Measurements from ENCODE around the gene AHRR. TPM values are rescaled to one million over a fixed set of nuclear protein-coding genes. Genes with fewer than 3 reads are reported as not detected.

Gene AHRR
- total RNA-seq, 1 donor from 2014 or later: 23.7 TPM

- no peaks in the 10 kb centered on the region for H3K27me3 Mint-ChIP-seq (ENCODE audit: insufficient read depth)
- peaks cover 49% of the 10 kb centered on the region for H3K4me1 Mint-ChIP-seq (ENCODE audit: low read depth)
- H3K9me3 Mint-ChIP-seq: peaks cover 4% of the 10 kb centered on the region
- no peak for DNase-seq (ENCODE audit: low spot score)
- peak overlapping the region; percentile 29 for H3K4me3 Mint-ChIP-seq
- intact Hi-C loops (cut with micrococcal nuclease): loop anchor here (2.0 kb wide), 1 partner anchor 14 kb away; no protein-coding TSS in a partner anchor
- H3K36me3 Mint-ChIP-seq (ENCODE audit: low read depth): peaks cover 22% of the 10 kb centered on the region
- peak overlapping the region; percentile 25 for H3K27ac Mint-ChIP-seq
These were observed 24.9 kb downstream of the AHRR start for GRCh38 chr5:346229-346935.

GRCh38 chr5:347712-348284 lies 26.3 kb downstream of the AHRR start:
- Mint-ChIP-seq H3K4me3 (no peak overlapping the region), H3K4me1 (ENCODE audit: low read depth) (peaks cover 44% of the 10 kb centered on the region), H3K27me3 (ENCODE audit: insufficient read depth) (no peaks in the 10 kb centered on the region), H3K27ac (no peak overlapping the region), H3K36me3 (ENCODE audit: low read depth) (peaks cover 21% of the 10 kb centered on the region), H3K9me3 (peaks cover 5% of the 10 kb centered on the region)
- DNase-seq (ENCODE audit: low spot score): no peak
- intact Hi-C loops (cut with micrococcal nuclease): loop anchor here (1.0 to 2.0 kb wide), 2 partner anchors 15 to 31 kb away; no protein-coding TSS in a partner anchor

GRCh38 chr5:348726-349125 lies 27.2 kb downstream of the AHRR start:
- intact Hi-C loops (cut with micrococcal nuclease): no loop called here
- DNase-seq (ENCODE audit: low spot score): no peak
- Mint-ChIP-seq H3K4me1 (ENCODE audit: low read depth) (peaks cover 39% of the 10 kb centered on the region), H3K9me3 (peaks cover 5% of the 10 kb centered on the region), H3K27ac (no peak overlapping the region), H3K27me3 (ENCODE audit: insufficient read depth) (no peaks in the 10 kb centered on the region), H3K4me3 (no peak overlapping the region), H3K36me3 (ENCODE audit: low read depth) (peaks cover 20% of the 10 kb centered on the region)

- Mint-ChIP-seq H3K4me1 (ENCODE audit: low read depth) (peaks cover 39% of the 10 kb centered on the region), H3K9me3 (peaks cover 5% of the 10 kb centered on the region), H3K36me3 (ENCODE audit: low read depth) (peaks cover 20% of the 10 kb centered on the region), H3K4me3 (no peak overlapping the region), H3K27ac (no peak overlapping the region), H3K27me3 (ENCODE audit: insufficient read depth) (no peaks in the 10 kb centered on the region)
- intact Hi-C loops (cut with micrococcal nuclease): no loop called here
- DNase-seq (ENCODE audit: low spot score): no peak
These were observed 28.8 kb downstream of the AHRR start for GRCh38 chr5:350355-350754.

- H3K9me3 Mint-ChIP-seq: peaks cover 5% of the 10 kb centered on the region
- intact Hi-C loops (cut with micrococcal nuclease): no loop called here
- peaks cover 24% of the 10 kb centered on the region for H3K36me3 Mint-ChIP-seq (ENCODE audit: low read depth)
- H3K27ac Mint-ChIP-seq: no peak overlapping the region
- DNase-seq (ENCODE audit: low spot score): no peak
- no peaks in the 10 kb centered on the region for H3K27me3 Mint-ChIP-seq (ENCODE audit: insufficient read depth)
- peaks cover 35% of the 10 kb centered on the region for H3K4me1 Mint-ChIP-seq (ENCODE audit: low read depth)
- H3K4me3 Mint-ChIP-seq: no peak overlapping the region
These were observed 29.8 kb downstream of the AHRR start for GRCh38 chr5:351084-351920.

- H3K27ac Mint-ChIP-seq: no peak overlapping the region
- peaks cover 23% of the 10 kb centered on the region for H3K36me3 Mint-ChIP-seq (ENCODE audit: low read depth)
- intact Hi-C loops (cut with micrococcal nuclease): no loop called here
These were observed 30.4 kb downstream of the AHRR start for GRCh38 chr5:351921-352245.

GRCh38 chr5:352639-353611 lies 31.4 kb downstream of the AHRR start:
- H3K27me3 Mint-ChIP-seq (ENCODE audit: insufficient read depth): no peaks in the 10 kb centered on the region
- intact Hi-C loops (cut with micrococcal nuclease): no loop called here
- no peak overlapping the region for H3K4me3 Mint-ChIP-seq
- peaks cover 20% of the 10 kb centered on the region for H3K36me3 Mint-ChIP-seq (ENCODE audit: low read depth)
- H3K4me1 Mint-ChIP-seq (ENCODE audit: low read depth): peaks cover 25% of the 10 kb centered on the region
- H3K9me3 Mint-ChIP-seq: peaks cover 5% of the 10 kb centered on the region
- DNase-seq (ENCODE audit: low spot score): no peak
- H3K27ac Mint-ChIP-seq: no peak overlapping the region

More at GRCh38 chr5:351921-352245, 30.4 kb downstream of the AHRR start:
- Mint-ChIP-seq H3K9me3 (peaks cover 5% of the 10 kb centered on the region), H3K4me1 (ENCODE audit: low read depth) (peaks cover 29% of the 10 kb centered on the region), H3K4me3 (no peak overlapping the region), H3K27me3 (ENCODE audit: insufficient read depth) (no peaks in the 10 kb centered on the region)
- DNase-seq (ENCODE audit: low spot score): no peak

- no peaks in the 10 kb centered on the region for H3K27me3 Mint-ChIP-seq (ENCODE audit: insufficient read depth)
- peaks cover 5% of the 10 kb centered on the region for H3K9me3 Mint-ChIP-seq
- H3K36me3 Mint-ChIP-seq (ENCODE audit: low read depth): peaks cover 16% of the 10 kb centered on the region
- H3K4me3 Mint-ChIP-seq: no peak overlapping the region
- H3K4me1 Mint-ChIP-seq (ENCODE audit: low read depth): peaks cover 17% of the 10 kb centered on the region
- DNase-seq (ENCODE audit: low spot score): no peak
- intact Hi-C loops (cut with micrococcal nuclease): no loop called here
- no peak overlapping the region for H3K27ac Mint-ChIP-seq
These were observed 32.4 kb downstream of the AHRR start for GRCh38 chr5:353612-354580.

- no peak overlapping the region for H3K27ac Mint-ChIP-seq
- H3K27me3 Mint-ChIP-seq (ENCODE audit: insufficient read depth): no peaks in the 10 kb centered on the region
- H3K4me3 Mint-ChIP-seq: no peak overlapping the region
- no peak for DNase-seq (ENCODE audit: low spot score)
- H3K4me1 Mint-ChIP-seq (ENCODE audit: low read depth): peaks cover 16% of the 10 kb centered on the region
- peaks cover 18% of the 10 kb centered on the region for H3K36me3 Mint-ChIP-seq (ENCODE audit: low read depth)
- H3K9me3 Mint-ChIP-seq: peaks cover 5% of the 10 kb centered on the region
- intact Hi-C loops (cut with micrococcal nuclease): no loop called here
These were observed 33.3 kb downstream of the AHRR start for GRCh38 chr5:354581-355378.

GRCh38 chr5:355379-355935 lies 33.9 kb downstream of the AHRR start:
- DNase-seq (ENCODE audit: low spot score): no peak
- intact Hi-C loops (cut with micrococcal nuclease): no loop called here
- no peak overlapping the region for H3K27ac Mint-ChIP-seq

GRCh38 chr5:355958-356357 lies 34.4 kb downstream of the AHRR start:
- no peak overlapping the region for H3K4me3 Mint-ChIP-seq
- H3K27ac Mint-ChIP-seq: no peak overlapping the region
- peaks cover 10% of the 10 kb centered on the region for H3K4me1 Mint-ChIP-seq (ENCODE audit: low read depth)
- peaks cover 4% of the 10 kb centered on the region for H3K9me3 Mint-ChIP-seq
- intact Hi-C loops (cut with micrococcal nuclease): no loop called here
- no peaks in the 10 kb centered on the region for H3K27me3 Mint-ChIP-seq (ENCODE audit: insufficient read depth)
- DNase-seq (ENCODE audit: low spot score): no peak
- H3K36me3 Mint-ChIP-seq (ENCODE audit: low read depth): peaks cover 16% of the 10 kb centered on the region

More at GRCh38 chr5:355379-355935, 33.9 kb downstream of the AHRR start:
- Mint-ChIP-seq H3K4me1 (ENCODE audit: low read depth) (peaks cover 10% of the 10 kb centered on the region), H3K27me3 (ENCODE audit: insufficient read depth) (no peaks in the 10 kb centered on the region), H3K9me3 (peaks cover 5% of the 10 kb centered on the region), H3K4me3 (no peak overlapping the region), H3K36me3 (ENCODE audit: low read depth) (peaks cover 16% of the 10 kb centered on the region)

Measured in activated T-helper 1 cell treated with anti-CD3 and anti-CD28 coated beads, Interleukin-12 subunit alpha, Interleukin-12 subunit beta, Interleukin-2, Interleukin-4 antibody, amounts not matched to agents 30 ng/mL and 10 ng/mL and 1 ng/mL, durations not matched to agents 14 hours and 24 hours and 36 hours (primary cell).